LNCaP clone FGC (cell line): ENCODE data around the gene BMX.

Source experiments
- DNase-seq: peaks from one replicate; pipeline ENCODE4 v3.0.0-alpha.2; 2011; ENCODE audit warnings: low read depth
- H3K4me3 ChIP-seq: 2 replicates; pipeline ENCODE4 v1.5.1; 2011; ENCODE audit warnings: mild to moderate bottlenecking, low read depth, low read length, control low read depth
- TF ChIP-seq, protein P1 (sequence below): IDR thresholded peaks from 2 replicates; pipeline ENCODE4 v1.5.1; 2012; ENCODE audit warnings: mild to moderate bottlenecking; ENCODE audit not compliant: control insufficient read depth, insufficient read depth; ENCODE audit errors: extremely low read depth

BMX gene

DNA sequence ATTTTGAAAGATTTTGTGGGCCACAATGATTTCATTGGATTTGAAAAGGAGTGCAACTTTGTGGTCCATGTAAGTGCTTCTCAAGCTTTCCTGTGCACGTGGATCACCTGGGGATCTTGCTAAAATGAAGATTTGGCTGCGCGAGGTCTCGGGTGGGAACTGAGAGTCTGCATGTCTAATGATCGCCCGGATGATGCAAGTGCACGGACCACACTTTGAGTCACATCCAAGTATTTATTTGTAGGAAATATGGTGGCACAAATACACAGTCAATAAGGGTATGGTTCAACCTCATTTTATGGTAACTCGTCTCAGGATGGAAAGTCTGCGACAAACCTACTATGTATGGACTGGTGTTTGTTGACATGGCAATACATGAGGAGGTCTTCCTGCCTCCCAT lies 899 bp downstream of the BMX start:
- H3K4me3 ChIP-seq: no peak overlapping the region
- TF ChIP-seq, protein P1, sequence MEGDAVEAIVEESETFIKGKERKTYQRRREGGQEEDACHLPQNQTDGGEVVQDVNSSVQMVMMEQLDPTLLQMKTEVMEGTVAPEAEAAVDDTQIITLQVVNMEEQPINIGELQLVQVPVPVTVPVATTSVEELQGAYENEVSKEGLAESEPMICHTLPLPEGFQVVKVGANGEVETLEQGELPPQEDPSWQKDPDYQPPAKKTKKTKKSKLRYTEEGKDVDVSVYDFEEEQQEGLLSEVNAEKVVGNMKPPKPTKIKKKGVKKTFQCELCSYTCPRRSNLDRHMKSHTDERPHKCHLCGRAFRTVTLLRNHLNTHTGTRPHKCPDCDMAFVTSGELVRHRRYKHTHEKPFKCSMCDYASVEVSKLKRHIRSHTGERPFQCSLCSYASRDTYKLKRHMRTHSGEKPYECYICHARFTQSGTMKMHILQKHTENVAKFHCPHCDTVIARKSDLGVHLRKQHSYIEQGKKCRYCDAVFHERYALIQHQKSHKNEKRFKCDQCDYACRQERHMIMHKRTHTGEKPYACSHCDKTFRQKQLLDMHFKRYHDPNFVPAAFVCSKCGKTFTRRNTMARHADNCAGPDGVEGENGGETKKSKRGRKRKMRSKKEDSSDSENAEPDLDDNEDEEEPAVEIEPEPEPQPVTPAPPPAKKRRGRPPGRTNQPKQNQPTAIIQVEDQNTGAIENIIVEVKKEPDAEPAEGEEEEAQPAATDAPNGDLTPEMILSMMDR: no peak
- DNase-seq: no peak

DNA sequence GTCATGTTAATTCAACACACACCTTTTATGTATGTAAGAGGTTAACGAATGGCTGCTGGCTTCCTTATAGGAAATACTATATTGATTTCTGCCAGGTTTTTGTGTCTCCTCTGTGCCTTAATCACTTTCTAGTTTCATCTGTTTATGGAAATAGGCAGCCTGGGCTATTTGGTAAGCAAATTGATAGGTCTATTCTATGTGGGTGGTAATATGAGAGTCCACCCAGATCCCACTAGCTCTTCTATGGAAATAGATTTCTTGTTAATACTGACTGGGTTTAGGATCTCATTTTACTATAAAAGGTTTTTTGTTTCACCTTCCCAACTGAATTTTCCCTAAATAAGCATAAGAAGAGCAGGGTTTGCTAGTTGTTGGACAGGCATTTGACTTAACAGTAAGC lies 4.1 kb downstream of the BMX start:
- no peak for DNase-seq
- TF ChIP-seq, protein P1: no peak
- no peak overlapping the region for H3K4me3 ChIP-seq

DNA sequence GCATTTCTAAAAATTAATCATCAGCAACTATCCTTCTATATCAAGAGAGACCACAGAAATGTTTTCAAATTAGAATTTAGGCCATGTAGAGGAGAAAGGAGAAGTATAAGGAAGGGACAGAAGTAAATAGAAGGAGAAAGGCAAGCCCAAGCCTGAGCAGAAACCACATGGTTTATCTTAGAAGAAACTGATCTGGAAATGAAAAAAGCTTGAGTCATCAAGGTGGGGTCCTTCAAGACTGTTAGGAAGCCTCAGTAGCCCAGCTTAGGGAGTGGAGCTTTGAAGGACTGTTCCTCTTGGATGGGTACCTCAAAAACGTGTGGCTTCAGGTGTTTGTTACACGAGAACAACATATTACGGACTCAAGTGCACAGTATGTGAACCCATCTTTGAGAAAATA lies 4.5 kb downstream of the BMX start:
- no peak overlapping the region for H3K4me3 ChIP-seq
- TF ChIP-seq, protein P1: no peak
- DNase-seq: no peak

DNA sequence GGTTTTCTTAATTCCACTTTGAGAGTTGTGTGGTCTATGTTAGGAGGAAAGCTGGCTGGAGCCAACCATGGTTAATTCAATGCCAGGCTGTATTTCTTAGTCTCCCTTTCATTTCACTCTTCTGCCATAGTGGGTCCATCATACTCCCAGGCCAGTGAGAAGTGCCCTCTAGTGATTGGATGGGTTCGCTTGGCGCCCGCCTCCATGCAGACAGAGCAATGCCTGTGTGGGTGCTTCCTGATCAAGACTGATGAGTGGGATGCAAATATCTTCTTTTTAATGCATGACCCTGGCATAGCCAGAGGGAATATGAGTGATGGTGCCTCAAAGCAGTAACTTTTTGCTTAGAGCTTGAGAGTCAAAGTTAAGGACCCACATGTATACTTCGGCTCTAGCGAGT lies 6.4 kb downstream of the BMX start:
- DNase-seq: no peak
- H3K4me3 ChIP-seq: no peak overlapping the region
- TF ChIP-seq, protein P1: no peak

DNA sequence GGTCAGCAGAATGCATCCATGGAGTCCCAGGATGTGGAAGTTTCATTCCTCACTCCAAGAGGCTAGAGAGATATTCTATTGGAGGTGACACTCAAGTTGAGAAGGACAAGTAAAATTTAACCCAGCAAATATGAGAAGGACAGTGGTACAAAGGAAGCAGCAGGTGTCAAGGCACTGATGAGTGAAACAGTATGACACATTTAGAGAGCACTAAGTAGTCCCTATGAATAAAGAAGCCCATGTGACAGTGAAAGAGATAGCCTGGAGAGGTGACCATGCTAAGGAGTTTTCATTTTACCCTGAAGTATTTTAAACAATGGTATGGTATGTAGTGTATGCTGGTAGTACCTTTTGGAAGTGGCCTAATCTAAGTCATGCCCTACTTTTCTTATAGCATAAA lies 9.2 kb downstream of the BMX start:
- TF ChIP-seq, protein P1: no peak
- no peak for DNase-seq
- H3K4me3 ChIP-seq: no peak overlapping the region

DNA sequence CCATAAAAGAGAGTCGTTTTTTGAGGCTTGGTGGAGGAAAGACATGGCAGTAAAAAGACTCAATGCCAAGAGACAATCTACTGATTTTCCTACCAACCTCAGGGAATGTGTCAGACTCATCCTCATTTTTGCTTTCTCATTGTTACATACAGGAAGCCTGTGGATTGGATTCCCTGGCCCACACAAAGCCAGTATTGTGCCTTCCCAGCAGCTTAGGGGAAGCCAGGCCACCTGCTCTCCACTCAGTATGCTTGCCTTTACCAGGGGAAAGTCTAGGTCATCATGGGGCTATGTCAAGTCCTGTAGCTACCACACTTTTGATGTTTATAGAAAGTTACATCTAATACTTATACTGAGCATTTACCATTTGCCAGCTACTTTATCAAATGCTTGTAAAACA lies 11.0 kb downstream of the BMX start:
- no peak for DNase-seq
- TF ChIP-seq, protein P1: no peak
- H3K4me3 ChIP-seq: no peak overlapping the region

DNA sequence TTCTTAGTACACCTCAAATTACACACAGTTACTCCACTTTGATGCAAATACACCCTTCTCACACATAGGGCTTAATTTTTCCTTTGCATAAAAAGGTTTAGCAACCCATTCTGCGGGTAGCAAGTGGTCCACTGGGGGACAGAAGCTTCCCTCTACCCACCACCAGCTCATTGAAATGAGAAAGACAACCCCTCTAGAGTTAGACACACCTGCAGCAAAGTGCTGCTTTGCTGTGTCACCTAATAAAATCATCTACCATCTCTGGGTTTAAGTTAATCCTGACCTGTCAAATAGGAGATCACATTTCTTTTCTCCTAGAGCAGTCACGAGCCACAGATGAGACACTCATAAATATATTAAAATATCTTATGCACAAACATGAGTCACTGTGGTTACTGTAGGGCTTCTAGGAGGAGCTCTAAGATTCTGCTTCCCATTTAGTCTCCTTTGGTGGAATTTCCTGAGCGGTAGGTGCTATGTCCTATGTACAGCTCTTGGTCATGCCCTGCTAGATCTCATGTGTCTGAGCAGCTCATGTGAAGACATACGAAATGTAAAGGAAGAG lies 11.9 kb downstream of the BMX start:
- H3K4me3 ChIP-seq: no peak overlapping the region
- no peak for DNase-seq
- TF ChIP-seq, protein P1: no peak
